ENCODE results near the gene COL18A1. TPM values are rescaled to one million over a fixed set of nuclear protein-coding genes. Genes with fewer than 3 reads are reported as not detected.

COL18A1 gene
- total RNA-seq, 1 experiment from 2014 or later: 3.4 TPM

DNA sequence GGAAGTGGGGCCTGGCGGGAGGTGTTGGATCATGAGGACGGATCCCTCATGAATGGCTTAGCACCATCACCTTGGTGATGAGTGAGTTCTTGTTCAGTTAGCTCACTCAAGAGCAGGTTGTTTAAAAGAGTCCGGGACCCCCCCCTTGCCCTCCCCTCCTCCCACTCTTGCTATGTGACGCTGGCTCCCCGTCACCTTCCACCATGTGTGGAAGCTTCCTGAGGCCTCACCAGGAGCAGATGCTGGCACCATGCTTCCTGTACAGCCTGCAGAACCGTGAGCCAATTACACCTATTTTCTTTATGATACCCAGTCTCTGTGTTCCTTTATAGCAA, 140.2 kb downstream of the COL18A1 start:
- no peaks in the 10 kb centered on the region for H3K36me3 Mint-ChIP-seq (ENCODE audit: insufficient read depth, unreplicated experiment)
- H3K27me3 Mint-ChIP-seq (ENCODE audit: insufficient read depth, unreplicated experiment): no peaks in the 10 kb centered on the region
- CTCF ChIA-PET: no interaction called here
- TF ChIP-seq, protein P1, sequence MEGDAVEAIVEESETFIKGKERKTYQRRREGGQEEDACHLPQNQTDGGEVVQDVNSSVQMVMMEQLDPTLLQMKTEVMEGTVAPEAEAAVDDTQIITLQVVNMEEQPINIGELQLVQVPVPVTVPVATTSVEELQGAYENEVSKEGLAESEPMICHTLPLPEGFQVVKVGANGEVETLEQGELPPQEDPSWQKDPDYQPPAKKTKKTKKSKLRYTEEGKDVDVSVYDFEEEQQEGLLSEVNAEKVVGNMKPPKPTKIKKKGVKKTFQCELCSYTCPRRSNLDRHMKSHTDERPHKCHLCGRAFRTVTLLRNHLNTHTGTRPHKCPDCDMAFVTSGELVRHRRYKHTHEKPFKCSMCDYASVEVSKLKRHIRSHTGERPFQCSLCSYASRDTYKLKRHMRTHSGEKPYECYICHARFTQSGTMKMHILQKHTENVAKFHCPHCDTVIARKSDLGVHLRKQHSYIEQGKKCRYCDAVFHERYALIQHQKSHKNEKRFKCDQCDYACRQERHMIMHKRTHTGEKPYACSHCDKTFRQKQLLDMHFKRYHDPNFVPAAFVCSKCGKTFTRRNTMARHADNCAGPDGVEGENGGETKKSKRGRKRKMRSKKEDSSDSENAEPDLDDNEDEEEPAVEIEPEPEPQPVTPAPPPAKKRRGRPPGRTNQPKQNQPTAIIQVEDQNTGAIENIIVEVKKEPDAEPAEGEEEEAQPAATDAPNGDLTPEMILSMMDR (IDR thresholded peaks at IDR 0.05; ENCODE audit: unreplicated experiment): no peak
- no peaks in the 10 kb centered on the region for H3K9me3 Mint-ChIP-seq (ENCODE audit: unreplicated experiment)
- no peak overlapping the region for H3K4me3 Mint-ChIP-seq (ENCODE audit: unreplicated experiment)
- intact Hi-C loops (cut with micrococcal nuclease): no loop called here
- POLR2A ChIA-PET: no interaction called here
- BruUV-seq (replicated peaks): no TSS peak
- no peak for DNase-seq (ENCODE audit: unreplicated experiment)
- peaks cover 5% of the 10 kb centered on the region for H3K4me1 Mint-ChIP-seq (ENCODE audit: insufficient read depth, unreplicated experiment)
- no peak overlapping the region for H3K27ac Mint-ChIP-seq (ENCODE audit: low read depth, unreplicated experiment)

DNA sequence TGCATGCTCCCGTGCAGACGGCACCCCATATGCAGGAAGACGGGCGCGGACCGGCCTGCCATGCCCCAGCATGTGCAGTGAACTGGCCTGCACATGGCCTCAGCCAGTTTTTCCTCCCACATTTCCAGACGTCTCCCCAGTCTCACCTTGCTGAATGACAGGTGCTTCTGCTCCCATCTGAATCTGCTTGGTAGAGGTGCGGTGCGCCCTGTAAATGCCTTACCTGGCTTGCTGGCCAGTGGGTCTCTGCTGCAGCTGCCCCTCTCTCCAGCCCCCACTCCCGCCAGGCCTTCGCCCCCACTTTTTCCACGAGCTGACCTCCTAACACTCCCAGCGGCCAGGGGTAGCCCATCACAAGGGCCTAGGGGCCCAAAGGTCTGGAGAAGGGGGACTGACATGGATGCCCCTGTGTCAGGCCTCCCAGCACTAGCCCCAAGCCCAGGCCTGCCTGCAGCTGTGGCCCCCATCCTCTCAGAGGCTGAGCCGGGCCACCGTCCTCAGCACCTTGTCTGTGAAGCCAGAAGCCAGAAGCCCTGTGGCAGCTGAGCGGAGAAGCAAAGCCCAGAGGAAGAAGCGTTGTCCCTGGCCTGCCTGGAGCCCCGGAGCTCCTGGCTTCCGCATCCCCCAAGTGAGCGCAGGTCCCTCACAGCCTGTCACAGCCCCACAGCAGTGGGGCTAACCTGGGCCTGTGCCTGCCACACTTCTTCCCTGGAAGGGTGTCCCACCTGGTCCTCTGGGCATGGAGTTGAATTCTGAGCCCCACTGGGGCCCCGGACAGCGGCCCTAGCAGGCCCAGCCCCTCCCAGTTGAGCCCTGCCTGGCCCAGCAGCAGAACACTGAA, 140.9 kb downstream of the COL18A1 start:
- H3K27me3 Mint-ChIP-seq (ENCODE audit: insufficient read depth, unreplicated experiment): no peaks in the 10 kb centered on the region
- H3K27ac Mint-ChIP-seq (ENCODE audit: low read depth, unreplicated experiment): no peak overlapping the region
- H3K9me3 Mint-ChIP-seq (ENCODE audit: unreplicated experiment): no peaks in the 10 kb centered on the region
- TF ChIP-seq, protein P1 (IDR thresholded peaks at IDR 0.05; ENCODE audit: unreplicated experiment): no peak
- H3K4me1 Mint-ChIP-seq (ENCODE audit: insufficient read depth, unreplicated experiment): peaks cover 6% of the 10 kb centered on the region
- POLR2A ChIA-PET: no interaction called here
- intact Hi-C loops (cut with micrococcal nuclease): no loop called here
- H3K36me3 Mint-ChIP-seq (ENCODE audit: insufficient read depth, unreplicated experiment): peaks cover 4% of the 10 kb centered on the region
- DNase-seq (ENCODE audit: unreplicated experiment): no peak
- H3K4me3 Mint-ChIP-seq (ENCODE audit: unreplicated experiment): no peak overlapping the region
- CTCF ChIA-PET: no interaction called here
- BruUV-seq (replicated peaks): no TSS peak

DNA sequence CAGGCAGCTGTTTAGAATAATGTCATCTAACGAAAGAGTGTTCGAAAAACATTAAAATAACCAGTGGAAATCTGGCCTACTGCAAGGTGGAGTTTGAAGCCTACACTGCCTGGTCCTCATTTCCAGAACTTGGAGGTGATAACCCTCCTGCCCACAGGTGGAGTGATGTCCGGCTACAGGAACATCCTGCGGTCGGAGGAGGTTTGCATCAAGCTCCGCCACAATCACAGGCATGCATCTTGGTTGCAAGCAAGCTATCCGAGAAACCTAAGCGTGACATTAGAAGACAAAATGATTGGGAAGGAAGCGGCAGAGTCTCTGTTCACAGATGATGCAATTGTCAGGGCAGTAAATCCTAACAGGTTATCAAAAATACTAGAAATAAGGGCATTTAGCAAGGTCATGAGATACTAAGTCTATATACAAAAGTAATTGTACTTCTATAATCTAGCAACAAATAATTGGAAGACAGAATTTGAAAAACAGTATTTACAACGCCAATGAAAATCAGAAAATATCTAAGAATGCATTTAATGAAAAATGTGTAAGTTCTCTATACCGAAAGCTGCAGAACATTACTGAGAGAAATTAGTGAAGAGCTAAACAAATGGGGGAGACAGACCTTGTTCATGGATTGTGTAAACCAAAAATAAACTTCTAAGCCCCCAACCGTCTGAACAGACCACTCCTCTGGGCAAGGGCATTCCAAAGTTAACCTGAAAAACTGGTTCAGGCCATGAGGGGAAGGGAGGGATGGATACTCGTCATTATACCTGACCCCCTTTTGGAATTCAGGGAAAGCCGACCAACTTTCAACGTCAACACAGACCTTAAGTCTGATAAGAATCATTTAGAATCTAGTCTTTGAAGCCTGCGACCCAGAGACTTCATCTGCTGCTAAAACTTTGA, 141.9 kb downstream of the COL18A1 start:
- Mint-ChIP-seq H3K4me3 (ENCODE audit: unreplicated experiment) (no peak overlapping the region), H3K27ac (ENCODE audit: low read depth, unreplicated experiment) (no peak overlapping the region), H3K27me3 (ENCODE audit: insufficient read depth, unreplicated experiment) (no peaks in the 10 kb centered on the region), H3K9me3 (ENCODE audit: unreplicated experiment) (no peaks in the 10 kb centered on the region), H3K4me1 (ENCODE audit: insufficient read depth, unreplicated experiment) (peaks cover 13% of the 10 kb centered on the region), H3K36me3 (ENCODE audit: insufficient read depth, unreplicated experiment) (peaks cover 6% of the 10 kb centered on the region)
- no peak for DNase-seq (ENCODE audit: unreplicated experiment)
- CTCF ChIA-PET: no interaction called here
- BruUV-seq (replicated peaks): no TSS peak
- POLR2A ChIA-PET: no interaction called here
- intact Hi-C loops (cut with micrococcal nuclease): no loop called here
- TF ChIP-seq, protein P1 (IDR thresholded peaks at IDR 0.05; ENCODE audit: unreplicated experiment): no peak

DNA sequence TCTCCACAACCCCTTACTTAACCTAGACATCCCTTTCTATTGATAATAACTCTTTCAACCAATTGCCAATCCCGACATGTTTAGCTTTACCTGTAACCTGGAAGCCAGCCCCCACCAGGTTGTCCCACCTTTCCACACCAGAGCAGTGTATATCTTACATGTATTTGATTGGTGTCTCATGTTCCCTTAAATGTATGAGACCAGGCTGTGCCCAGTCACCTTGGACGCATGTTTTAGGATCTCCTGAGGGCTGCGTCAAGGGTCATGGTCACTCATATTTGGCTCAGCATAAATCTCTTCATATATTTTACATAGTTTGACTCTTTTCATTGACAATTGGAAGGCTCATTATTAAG, 142.6 kb downstream of the COL18A1 start:
- no TSS peak for BruUV-seq (replicated peaks)
- CTCF ChIA-PET: no interaction called here
- Mint-ChIP-seq H3K36me3 (ENCODE audit: insufficient read depth, unreplicated experiment) (peaks cover 6% of the 10 kb centered on the region), H3K4me3 (ENCODE audit: unreplicated experiment) (no peak overlapping the region), H3K27ac (ENCODE audit: low read depth, unreplicated experiment) (no peak overlapping the region), H3K27me3 (ENCODE audit: insufficient read depth, unreplicated experiment) (no peaks in the 10 kb centered on the region), H3K4me1 (ENCODE audit: insufficient read depth, unreplicated experiment) (peaks cover 14% of the 10 kb centered on the region), H3K9me3 (ENCODE audit: unreplicated experiment) (no peaks in the 10 kb centered on the region)
- POLR2A ChIA-PET: no interaction called here
- TF ChIP-seq, protein P1 (IDR thresholded peaks at IDR 0.05; ENCODE audit: unreplicated experiment): no peak
- no peak for DNase-seq (ENCODE audit: unreplicated experiment)
- intact Hi-C loops (cut with micrococcal nuclease): no loop called here

Measured in MCF 10A (cell line).